ENCODE data around the gene TMC2.

GRCh38 chr20:2654831-2655230 lies 118.5 kb downstream of the TMC2 start:
- TF ChIP-seq REST (IDR thresholded peaks at IDR 0.05; ENCODE audit: insufficient read depth in 1 of 2, low read depth in 2 of 2, low read length in 1 of 2) (no peak), CTCF (IDR thresholded peaks at IDR 0.05) (no peak), POLR2AphosphoS5 (IDR thresholded peaks at IDR 0.05; ENCODE audit: low read depth, low read length) (no peak)
